Measurements from ENCODE around the gene LBHD1.

GRCh38 chr11:62656796-62657429 lies 15.2 kb downstream of the LBHD1 start:
- TF ChIP-seq CTCF (IDR thresholded peaks at IDR 0.05) (no peak), POLR2A (IDR thresholded peaks at IDR 0.05) (no peak), POLR2AphosphoS5 (IDR thresholded peaks at IDR 0.05) (no peak), EP300 (IDR thresholded peaks at IDR 0.05; ENCODE audit: low read depth) (no peak)

Measured in transverse colon (tissue), 4 donors.